Esophagus muscularis mucosa (tissue), 4 donors: ENCODE data around the gene PDE4D. TPM values are rescaled to one million over a fixed set of nuclear protein-coding genes. Genes with fewer than 3 reads are reported as not detected.
"Not testable (repeated sequence)": the region's sequence is repeated elsewhere in the genome, so short reads cannot be mapped to it uniquely, and the experiment has no call there.

Experiments used
- DNase-seq: peaks from one replicate; pipeline ENCODE4 v3.0.0-alpha.2; 2017; ENCODE audit errors: extremely low spot score
- H3K27ac ChIP-seq, 4 donors: fragments of 200-600 bp; sonication (generic); replicated peaks in 1 of 4; 1 replicate in 3 of 4; 2 replicates in 1 of 4; pipeline ENCODE4 v1.5.1; 2016 to 2019; ENCODE audit warnings: mild to moderate bottlenecking in 1 of 4
- H3K27me3 ChIP-seq, 4 donors: fragments of 200-600 bp; sonication (generic); one replicate each; pipeline versions ENCODE4 v1.5.1 to v1.6.0; 2016 to 2019
- H3K36me3 ChIP-seq, 4 donors: fragments of 200-600 bp; sonication (generic); one replicate each; pipeline ENCODE4 v1.5.1; 2016 to 2019
- H3K4me1 ChIP-seq, 4 donors: fragments of 200-600 bp; sonication (generic); one replicate each; pipeline ENCODE4 v1.5.1; 2016 to 2019
- H3K4me3 ChIP-seq, 4 donors: fragments of 200-600 bp; sonication (generic); 1 replicate in 2 of 4; 2 replicates in 2 of 4; pipeline ENCODE4 v1.5.1; 2016 to 2019; ENCODE audit warnings: mild to moderate bottlenecking in 4 of 4, moderate library complexity in 1 of 4
- H3K9me3 ChIP-seq, 4 donors: fragments of 200-600 bp; sonication (generic); 1 replicate in 3 of 4; 2 replicates in 1 of 4; pipeline ENCODE4 v1.5.1; 2016 to 2019
- CTCF ChIP-seq, 3 experiments: fragments of 200-600 bp in 2 of 3; fragments of 450-650 bp in 1 of 3; sonication (generic) in 2 of 3; IDR thresholded peaks; one replicate each; pipeline ENCODE4 v1.5.1; 2017 to 2019; ENCODE audit warnings: antibody characterized with exemption in 3 of 3, mild to moderate bottlenecking in 2 of 3, moderate library complexity in 1 of 3
- EP300 ChIP-seq: sonication (generic); formaldehyde crosslinking; IDR thresholded peaks from one replicate; pipeline ENCODE4 v1.6.1; 2017; ENCODE audit warnings: antibody characterized with exemption
- POLR2A ChIP-seq: fragments of 450-650 bp; IDR thresholded peaks from one replicate; pipeline ENCODE4 v1.6.1; 2017; ENCODE audit warnings: antibody characterized with exemption, moderate library complexity, mild to moderate bottlenecking, low read depth
- POLR2AphosphoS5 ChIP-seq, 2 donors: sonication (generic); formaldehyde crosslinking; IDR thresholded peaks; one replicate each; pipeline ENCODE4 v1.6.1; 2017; ENCODE audit warnings: antibody characterized with exemption in 2 of 2
- WGBS: methylation state at CpG from one replicate; pipeline ENCODE4 v1.1.5; 2018; 5-methylcytosine and 5-hydroxymethylcytosine counted together
- intact Hi-C: fragments of 100-400 bp; cut with DNase I; formaldehyde crosslinking; loops from one replicate; pipeline ENCODE4 v1.15.1; 2023
- total RNA-seq, 4 donors: library from RNA; depleted of rRNA; stranded (reverse); fragments of >200 nt; gene quantifications; one replicate each; pipeline versions ENCODE4 v1.1.0 to v1.2.1, GENCODE V29; 2016

PDE4D gene
- total RNA-seq, 4 donors from 2014 or later = 39.2 to 87.0 (median 50.2) TPM

GRCh38 chr5:59766427-59767210 is 126.9 kb downstream of the PDE4D start:
- Histone ChIP-seq H3K4me3 (peak overlapping the region; percentile 58 to 69 (median 66)), H3K36me3 (no peaks in the 10 kb centered on the region), H3K27me3 (no peaks in the 10 kb centered on the region), H3K27ac (peak overlapping the region; percentile 3 to 67 (median 26)), H3K9me3 (no peaks in the 10 kb centered on the region), H3K4me1 (peaks cover 12 to 24% (median 17%) of the 10 kb centered on the region in 4 donors)
- WGBS = 36% methylated on average over 7 of the region's 7 CpGs
- intact Hi-C loops = no loop called here
- TF ChIP-seq EP300 = no peak
- DNase-seq = no peak

- no peak for TF ChIP-seq POLR2A
- TF ChIP-seq POLR2AphosphoS5 (IDR thresholded peaks at IDR 0.05) = no peak
- no peak for TF ChIP-seq EP300
- no peak for TF ChIP-seq CTCF (IDR thresholded peaks at IDR 0.05)
- Histone ChIP-seq H3K4me3 (no peak overlapping the region), H3K27me3 (no peaks in the 10 kb centered on the region), H3K27ac (no peak overlapping the region), H3K9me3 (no peaks in the 10 kb centered on the region), H3K4me1 (peaks cover 12 to 24% (median 17%) of the 10 kb centered on the region in 4 donors), H3K36me3 (no peaks in the 10 kb centered on the region)
- intact Hi-C loops = no loop called here
- no peak for DNase-seq
- WGBS = 77% methylated on average over 2 of the region's 2 CpGs
Measured at GRCh38 chr5:59765446-59765845, 128.1 kb downstream of the PDE4D start.

GRCh38 chr5:59764361-59764760 is 129.2 kb downstream of the PDE4D start:
- H3K27ac ChIP-seq = no peak overlapping the region
- TF ChIP-seq POLR2AphosphoS5 (IDR thresholded peaks at IDR 0.05) = no peak
- no peak for TF ChIP-seq CTCF (IDR thresholded peaks at IDR 0.05)
- TF ChIP-seq EP300 = no peak
- TF ChIP-seq POLR2A = no peak
- intact Hi-C loops = no loop called here
- no peaks in the 10 kb centered on the region for H3K36me3 ChIP-seq
- H3K27me3 ChIP-seq = no peaks in the 10 kb centered on the region
- 90% methylated on average over 3 of the region's 3 CpGs for WGBS
- H3K9me3 ChIP-seq = no peaks in the 10 kb centered on the region
- peaks cover 12 to 24% (median 16%) of the 10 kb centered on the region in 4 donors for H3K4me1 ChIP-seq
- no peak for DNase-seq
- no peak overlapping the region for H3K4me3 ChIP-seq

GRCh38 chr5:59763541-59763940 is 130.0 kb downstream of the PDE4D start:
- intact Hi-C loops = no loop called here

GRCh38 chr5:59762232-59762631 is 131.3 kb downstream of the PDE4D start:
- WGBS = 95% methylated on average over 5 of the region's 5 CpGs
- H3K36me3 ChIP-seq, H3K9me3 ChIP-seq, intact Hi-C loops, H3K27me3 ChIP-seq, H3K27ac ChIP-seq, DNase-seq, H3K4me3 ChIP-seq: not testable (repeated sequence)
- peaks cover 0 to 11% (median 2%) of the 10 kb centered on the region in 4 donors for H3K4me1 ChIP-seq

More at GRCh38 chr5:59763541-59763940, 130.0 kb downstream of the PDE4D start:
- WGBS = 85% methylated on average over 2 of the region's 2 CpGs
- no peaks in the 10 kb centered on the region for H3K27me3 ChIP-seq
- no peaks in the 10 kb centered on the region for H3K9me3 ChIP-seq
- TF ChIP-seq EP300 = no peak
- no peak for TF ChIP-seq CTCF (IDR thresholded peaks at IDR 0.05)
- TF ChIP-seq POLR2A = no peak
- no peak for TF ChIP-seq POLR2AphosphoS5 (IDR thresholded peaks at IDR 0.05)
- no peak overlapping the region for H3K27ac ChIP-seq
- no peak for DNase-seq
- peaks cover 6 to 15% (median 8%) of the 10 kb centered on the region in 4 donors for H3K4me1 ChIP-seq
- no peak overlapping the region for H3K4me3 ChIP-seq
- no peaks in the 10 kb centered on the region for H3K36me3 ChIP-seq
